Skeletal muscle satellite cell (primary cell): Measurements from ENCODE around the gene HRC.
"Not testable (repeated sequence)": the region's sequence is repeated elsewhere in the genome, so short reads cannot be mapped to it uniquely, and the experiment has no call there.

Source experiments
- H3K27me3 ChIP-seq: 2 replicates; pipeline ENCODE4 v1.7.0; 2013; ENCODE audit warnings: low read length; ENCODE audit not compliant: control insufficient read depth, insufficient read depth
- H3K36me3 ChIP-seq: 2 replicates; pipeline ENCODE4 v1.7.0; 2013; ENCODE audit warnings: mild to moderate bottlenecking, control low read depth, low read length; ENCODE audit not compliant: insufficient read depth
- H3K4me1 ChIP-seq: 2 replicates; pipeline ENCODE4 v1.7.0; 2013; ENCODE audit warnings: low read length; ENCODE audit not compliant: control insufficient read depth, insufficient read depth
- H3K4me2 ChIP-seq: 2 replicates; pipeline ENCODE4 v1.7.0; 2013; ENCODE audit warnings: mild to moderate bottlenecking, low read length
- H3K4me3 ChIP-seq: 2 replicates; pipeline ENCODE4 v1.7.0; 2013; ENCODE audit warnings: low read length
- H3K9ac ChIP-seq: 2 replicates; pipeline ENCODE4 v1.7.0; 2013; ENCODE audit warnings: mild to moderate bottlenecking, low read depth, low read length, moderate library complexity
- H3K9me3 ChIP-seq: replicated peaks from 2 replicates; pipeline ENCODE4 v1.7.0; 2013; ENCODE audit warnings: mild to moderate bottlenecking, control low read depth, low read length

The HRC gene

GRCh38 chr19:49129238-49129583, 26.0 kb downstream of the HRC start:
- no peaks in the 10 kb centered on the region for H3K36me3 ChIP-seq
- no peaks in the 10 kb centered on the region for H3K9me3 ChIP-seq
- peaks cover 18% of the 10 kb centered on the region for H3K27me3 ChIP-seq
- no peak overlapping the region for H3K4me3 ChIP-seq
- peaks cover 17% of the 10 kb centered on the region for H3K4me1 ChIP-seq
- H3K9ac ChIP-seq: no peak overlapping the region
- H3K4me2 ChIP-seq: no peak overlapping the region

GRCh38 chr19:49128545-49129237, 26.5 kb downstream of the HRC start:
- H3K36me3 ChIP-seq: no peaks in the 10 kb centered on the region
- H3K9me3 ChIP-seq: no peaks in the 10 kb centered on the region
- no peak overlapping the region for H3K9ac ChIP-seq
- peaks cover 14% of the 10 kb centered on the region for H3K4me1 ChIP-seq
- H3K4me3 ChIP-seq: no peak overlapping the region
- peak overlapping the region; percentile 82 for H3K4me2 ChIP-seq
- peaks cover 18% of the 10 kb centered on the region for H3K27me3 ChIP-seq

GRCh38 chr19:49127674-49128544, 27.3 kb downstream of the HRC start:
- Histone ChIP-seq H3K4me2 (peak overlapping the region; percentile 82), H3K36me3 (no peaks in the 10 kb centered on the region), H3K4me3 (peak overlapping the region; percentile 66), H3K27me3 (peaks cover 15% of the 10 kb centered on the region), H3K4me1 (peaks cover 9% of the 10 kb centered on the region), H3K9ac (peak overlapping the region; percentile 17), H3K9me3 (no peaks in the 10 kb centered on the region)

GRCh38 chr19:49127225-49127624, 28.0 kb downstream of the HRC start:
- peak overlapping the region; percentile 64 for H3K4me2 ChIP-seq
- H3K4me3 ChIP-seq, H3K36me3 ChIP-seq, H3K4me1 ChIP-seq, H3K9ac ChIP-seq, H3K9me3 ChIP-seq: not testable (repeated sequence)
- peaks cover 15% of the 10 kb centered on the region for H3K27me3 ChIP-seq

- H3K4me3 ChIP-seq: no peak overlapping the region
- peaks cover 9% of the 10 kb centered on the region for H3K4me1 ChIP-seq
- no peaks in the 10 kb centered on the region for H3K9me3 ChIP-seq
- no peak overlapping the region for H3K9ac ChIP-seq
- no peak overlapping the region for H3K4me2 ChIP-seq
- no peaks in the 10 kb centered on the region for H3K36me3 ChIP-seq
- H3K27me3 ChIP-seq: peaks cover 15% of the 10 kb centered on the region
These were observed 28.6 kb downstream of the HRC start for GRCh38 chr19:49126575-49126974.

GRCh38 chr19:49125025-49125731, 30.0 kb downstream of the HRC start:
- Histone ChIP-seq H3K27me3 (peaks cover 20% of the 10 kb centered on the region), H3K9ac (no peak overlapping the region), H3K4me2 (no peak overlapping the region), H3K4me3 (no peak overlapping the region), H3K36me3 (no peaks in the 10 kb centered on the region), H3K9me3 (no peaks in the 10 kb centered on the region), H3K4me1 (peaks cover 9% of the 10 kb centered on the region)

- not testable (repeated sequence) for H3K9ac ChIP-seq, H3K36me3 ChIP-seq, H3K9me3 ChIP-seq, H3K4me2 ChIP-seq, H3K4me3 ChIP-seq
- H3K27me3 ChIP-seq: peaks cover 14% of the 10 kb centered on the region
- peaks cover 14% of the 10 kb centered on the region for H3K4me1 ChIP-seq
These were observed 31.9 kb downstream of the HRC start for GRCh38 chr19:49123285-49123684.

GRCh38 chr19:49121841-49122240, 33.4 kb downstream of the HRC start:
- peaks cover 14% of the 10 kb centered on the region for H3K27me3 ChIP-seq

GRCh38 chr19:49120868-49121267, 34.3 kb downstream of the HRC start:
- peaks cover 17% of the 10 kb centered on the region for H3K4me1 ChIP-seq
- no peak overlapping the region for H3K4me3 ChIP-seq

More at GRCh38 chr19:49121841-49122240, 33.4 kb downstream of the HRC start:
- H3K9me3 ChIP-seq, H3K4me2 ChIP-seq, H3K36me3 ChIP-seq, H3K9ac ChIP-seq, H3K4me3 ChIP-seq: not testable (repeated sequence)
- peaks cover 17% of the 10 kb centered on the region for H3K4me1 ChIP-seq

GRCh38 chr19:49120325-49120683, 34.9 kb downstream of the HRC start:
- no peaks in the 10 kb centered on the region for H3K9me3 ChIP-seq
- H3K4me3 ChIP-seq: no peak overlapping the region
- H3K36me3 ChIP-seq: peaks cover 4% of the 10 kb centered on the region
- peaks cover 14% of the 10 kb centered on the region for H3K27me3 ChIP-seq
- H3K4me1 ChIP-seq: peaks cover 19% of the 10 kb centered on the region
- no peak overlapping the region for H3K9ac ChIP-seq
- H3K4me2 ChIP-seq: peak overlapping the region; percentile 92

More at GRCh38 chr19:49120868-49121267, 34.3 kb downstream of the HRC start:
- Histone ChIP-seq H3K4me2 (no peak overlapping the region), H3K27me3 (peaks cover 14% of the 10 kb centered on the region), H3K36me3 (peaks cover 4% of the 10 kb centered on the region), H3K9me3 (no peaks in the 10 kb centered on the region), H3K9ac (no peak overlapping the region)
